IPS-15b (cell line): ENCODE results near the gene RELN.
"Not testable (repeated sequence)": the region's sequence is repeated elsewhere in the genome, so short reads cannot be mapped to it uniquely, and the experiment has no call there.

Experiments used
- H3K27me3 ChIP-seq: one replicate; pipeline ENCODE4 v1.6.1; 2013; ENCODE audit warnings: low read length; ENCODE audit not compliant: control insufficient read depth, insufficient read depth
- H3K36me3 ChIP-seq: one replicate; pipeline ENCODE4 v1.6.1; 2013; ENCODE audit warnings: low read length; ENCODE audit not compliant: control insufficient read depth, insufficient read depth
- H3K4me1 ChIP-seq: one replicate; pipeline ENCODE4 v1.6.1; 2013; ENCODE audit warnings: mild to moderate bottlenecking, low read length; ENCODE audit not compliant: control insufficient read depth, insufficient read depth
- H3K4me3 ChIP-seq: one replicate; pipeline ENCODE4 v1.5.1; 2013; ENCODE audit warnings: low read depth, low read length
- H3K9ac ChIP-seq: one replicate; pipeline ENCODE4 v1.6.1; 2013; ENCODE audit warnings: low read depth, mild to moderate bottlenecking, low read length
- H3K9me3 ChIP-seq: one replicate; pipeline ENCODE4 v1.6.1; 2013; ENCODE audit warnings: mild to moderate bottlenecking, low read length; ENCODE audit not compliant: control insufficient read depth, insufficient read depth

Gene RELN

GRCh38 chr7:103795107-103795506, 194.4 kb downstream of the RELN start:
- H3K27me3 ChIP-seq: no peaks in the 10 kb centered on the region
- H3K4me1 ChIP-seq: no peaks in the 10 kb centered on the region
- H3K36me3 ChIP-seq: no peaks in the 10 kb centered on the region
- H3K9ac ChIP-seq: no peak overlapping the region
- no peaks in the 10 kb centered on the region for H3K9me3 ChIP-seq
- no peak overlapping the region for H3K4me3 ChIP-seq

- H3K4me1 ChIP-seq: no peaks in the 10 kb centered on the region
- H3K36me3 ChIP-seq: no peaks in the 10 kb centered on the region
- H3K9me3 ChIP-seq: no peaks in the 10 kb centered on the region
- no peak overlapping the region for H3K4me3 ChIP-seq
- no peak overlapping the region for H3K9ac ChIP-seq
- H3K27me3 ChIP-seq: no peaks in the 10 kb centered on the region
Observed at GRCh38 chr7:103794424-103794823, 195.0 kb downstream of the RELN start.

- Histone ChIP-seq H3K36me3 (no peaks in the 10 kb centered on the region), H3K9me3 (no peaks in the 10 kb centered on the region), H3K4me1 (no peaks in the 10 kb centered on the region), H3K9ac (no peak overlapping the region), H3K4me3 (no peak overlapping the region), H3K27me3 (no peaks in the 10 kb centered on the region)
Observed at GRCh38 chr7:103793614-103794013, 195.8 kb downstream of the RELN start.

- Histone ChIP-seq H3K9ac (no peak overlapping the region), H3K27me3 (no peaks in the 10 kb centered on the region), H3K4me1 (no peaks in the 10 kb centered on the region), H3K4me3 (no peak overlapping the region), H3K36me3 (no peaks in the 10 kb centered on the region), H3K9me3 (no peaks in the 10 kb centered on the region)
Observed at GRCh38 chr7:103791894-103792293, 197.6 kb downstream of the RELN start.

- not testable (repeated sequence) for H3K4me1 ChIP-seq, H3K36me3 ChIP-seq, H3K9ac ChIP-seq, H3K4me3 ChIP-seq, H3K9me3 ChIP-seq, H3K27me3 ChIP-seq
Observed at GRCh38 chr7:103787041-103787440, 202.4 kb downstream of the RELN start.

GRCh38 chr7:103784646-103785286, 204.7 kb downstream of the RELN start:
- Histone ChIP-seq H3K4me3 (no peak overlapping the region), H3K4me1 (no peaks in the 10 kb centered on the region), H3K36me3 (no peaks in the 10 kb centered on the region), H3K9me3 (no peaks in the 10 kb centered on the region), H3K27me3 (no peaks in the 10 kb centered on the region), H3K9ac (no peak overlapping the region)

- Histone ChIP-seq H3K27me3 (no peaks in the 10 kb centered on the region), H3K4me1 (no peaks in the 10 kb centered on the region), H3K36me3 (no peaks in the 10 kb centered on the region), H3K4me3 (no peak overlapping the region), H3K9ac (no peak overlapping the region), H3K9me3 (no peaks in the 10 kb centered on the region)
Observed at GRCh38 chr7:103781409-103781808, 208.0 kb downstream of the RELN start.

- not testable (repeated sequence) for H3K4me3 ChIP-seq, H3K4me1 ChIP-seq, H3K9ac ChIP-seq, H3K9me3 ChIP-seq, H3K36me3 ChIP-seq, H3K27me3 ChIP-seq
Observed at GRCh38 chr7:103780561-103780960, 208.9 kb downstream of the RELN start.

- Histone ChIP-seq H3K9ac (no peak overlapping the region), H3K36me3 (no peaks in the 10 kb centered on the region), H3K27me3 (no peaks in the 10 kb centered on the region), H3K4me1 (no peaks in the 10 kb centered on the region), H3K9me3 (no peaks in the 10 kb centered on the region), H3K4me3 (no peak overlapping the region)
Observed at GRCh38 chr7:103777440-103777839, 212.0 kb downstream of the RELN start.

GRCh38 chr7:103773726-103774125, 215.7 kb downstream of the RELN start:
- H3K36me3 ChIP-seq: no peaks in the 10 kb centered on the region
- no peaks in the 10 kb centered on the region for H3K9me3 ChIP-seq
- no peak overlapping the region for H3K4me3 ChIP-seq
- H3K4me1 ChIP-seq: no peaks in the 10 kb centered on the region
- H3K27me3 ChIP-seq: no peaks in the 10 kb centered on the region
- H3K9ac ChIP-seq: no peak overlapping the region

GRCh38 chr7:103772171-103772773, 217.2 kb downstream of the RELN start:
- Histone ChIP-seq H3K4me1 (no peaks in the 10 kb centered on the region), H3K4me3 (no peak overlapping the region), H3K27me3 (no peaks in the 10 kb centered on the region), H3K36me3 (no peaks in the 10 kb centered on the region), H3K9me3 (no peaks in the 10 kb centered on the region), H3K9ac (no peak overlapping the region)

GRCh38 chr7:103771294-103771693, 218.2 kb downstream of the RELN start:
- Histone ChIP-seq H3K9ac (no peak overlapping the region), H3K4me1 (peaks cover under 1% of the 10 kb centered on the region), H3K4me3 (no peak overlapping the region), H3K36me3 (no peaks in the 10 kb centered on the region), H3K9me3 (no peaks in the 10 kb centered on the region), H3K27me3 (no peaks in the 10 kb centered on the region)
